ENCODE measurements around the gene NR6A1.

The NR6A1 gene

DNA sequence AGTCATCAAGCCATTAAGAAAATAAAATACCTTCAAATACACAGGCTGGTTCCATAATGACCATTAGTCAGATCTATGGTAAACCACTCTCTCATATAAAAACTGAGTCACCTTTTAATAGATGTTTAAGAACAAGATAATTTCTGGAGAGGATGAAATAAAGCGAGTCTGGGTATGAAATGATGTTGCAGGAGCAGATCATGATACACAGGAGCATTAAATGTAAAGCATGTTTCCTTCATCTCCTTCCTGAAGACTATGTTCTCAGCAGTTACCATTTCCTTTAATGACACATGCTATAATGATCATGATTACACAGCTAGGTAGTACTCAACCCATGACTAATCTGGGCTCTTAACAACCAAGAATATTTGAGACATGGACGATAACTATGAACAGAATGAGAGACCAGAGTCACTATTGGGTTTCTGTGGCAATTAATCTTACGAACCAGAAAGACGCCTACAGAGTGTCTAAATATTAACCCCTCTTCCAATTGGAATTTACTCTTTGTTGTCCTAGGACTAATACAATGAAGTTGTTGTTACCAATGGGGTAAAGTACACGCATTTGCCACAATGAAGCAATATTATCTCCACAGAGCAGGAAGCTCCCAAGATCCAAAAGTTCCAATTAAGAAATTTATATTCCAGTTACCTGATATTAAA is 105.6 kb downstream of the NR6A1 start:
- FAIRE-seq (no peak), DNase-seq (ENCODE audit: insufficient read length, low spot score) (no peak)

DNA sequence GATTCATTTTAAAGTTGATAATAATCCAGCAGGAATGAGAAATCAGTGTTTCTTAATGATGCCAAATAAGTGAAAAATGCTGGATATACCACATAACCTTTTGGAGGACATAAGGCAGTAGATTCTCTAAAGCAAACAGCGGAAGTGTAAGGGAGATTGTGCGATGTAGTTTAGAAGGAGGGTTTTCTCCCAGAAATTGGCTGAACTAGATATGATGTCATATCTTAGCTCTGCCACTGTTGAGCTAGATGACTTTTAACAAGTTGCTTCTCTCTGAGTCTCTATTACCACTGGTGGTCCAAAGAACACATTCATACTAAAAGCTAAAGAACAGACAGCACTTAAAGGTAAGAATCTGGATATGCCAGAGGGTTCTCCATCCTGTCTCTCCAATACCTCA is 107.0 kb downstream of the NR6A1 start:
- FAIRE-seq (no peak), DNase-seq (ENCODE audit: insufficient read length, low spot score) (no peak)

DNA sequence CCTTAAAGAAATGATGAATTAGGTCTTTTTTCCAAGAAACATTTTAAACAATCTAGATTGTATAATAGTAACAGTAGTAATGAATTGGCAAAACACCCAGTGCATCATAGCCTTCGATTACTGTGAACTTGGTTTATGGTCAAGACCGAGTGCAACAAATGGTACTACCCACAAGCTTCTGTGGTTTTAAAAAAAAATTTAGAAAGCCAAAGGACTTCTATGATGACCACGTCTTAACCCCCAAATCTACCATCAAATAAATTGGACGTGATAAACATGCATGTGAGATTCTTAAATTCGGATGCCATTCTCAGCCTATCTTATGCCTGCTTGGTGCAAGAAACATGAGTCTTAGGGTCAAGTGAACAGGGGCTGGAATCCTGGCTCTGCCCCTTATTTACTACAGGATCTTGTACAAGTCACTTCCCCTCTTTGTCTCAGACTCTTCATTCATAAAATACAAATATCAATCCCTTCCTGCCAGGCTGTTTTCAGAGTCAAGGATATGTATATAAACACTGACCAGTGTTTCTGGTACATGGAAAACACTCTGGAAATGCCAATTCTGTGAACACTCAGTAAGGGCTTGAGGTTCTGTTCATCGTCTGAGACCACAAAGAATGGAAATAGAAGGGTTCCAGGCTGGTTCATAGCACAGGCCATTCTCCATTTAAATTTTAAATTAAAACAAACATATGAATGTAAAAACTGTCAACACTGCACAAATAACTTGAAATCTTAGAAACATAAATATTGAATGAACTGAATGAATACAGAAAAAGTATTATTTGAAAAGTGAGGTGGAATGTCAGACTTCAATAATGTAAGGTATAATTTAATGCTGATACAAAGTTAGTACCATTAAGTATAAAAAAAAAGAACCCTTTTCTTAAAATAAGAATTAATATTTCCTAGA is 107.8 kb downstream of the NR6A1 start:
- DNase-seq (ENCODE audit: insufficient read length, low spot score) (no peak), FAIRE-seq (no peak)

DNA sequence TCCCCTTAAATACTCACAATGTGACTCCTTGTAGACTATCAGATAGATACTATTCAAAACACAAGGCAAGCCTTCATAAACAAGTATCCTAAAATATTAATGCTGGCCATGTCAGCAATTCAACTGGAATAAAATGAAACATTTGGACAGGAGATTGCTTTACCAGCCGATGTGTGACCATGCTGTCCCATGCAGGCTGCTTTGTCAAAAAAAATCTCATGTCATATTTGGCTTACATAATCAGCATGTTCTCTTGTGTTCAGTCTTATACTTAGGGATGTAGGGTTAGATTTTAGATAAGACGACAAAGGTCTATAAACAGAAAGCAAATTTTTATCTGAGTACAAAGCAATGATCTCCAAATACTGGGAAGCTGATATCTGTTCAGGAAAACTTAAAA is 108.5 kb downstream of the NR6A1 start:
- FAIRE-seq (no peak), DNase-seq (ENCODE audit: insufficient read length, low spot score) (no peak)

DNA sequence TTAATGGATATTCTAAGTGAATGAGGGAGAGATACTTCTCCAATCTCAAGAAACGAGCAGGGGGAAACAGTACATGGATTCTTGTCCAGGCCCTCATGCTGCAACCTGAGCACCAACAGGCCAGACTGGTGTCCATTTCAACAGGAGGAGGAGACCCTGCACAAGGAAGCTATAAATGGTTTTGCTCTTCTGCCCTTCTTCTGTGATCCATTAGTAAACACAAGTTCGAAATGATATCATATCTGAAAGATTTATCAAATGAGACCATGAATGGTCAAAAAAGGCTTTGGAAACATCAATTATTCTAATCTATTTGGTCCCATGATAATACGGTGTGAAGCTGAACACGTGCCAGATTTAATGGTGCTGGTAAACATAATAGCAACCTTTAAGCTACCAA is 109.8 kb downstream of the NR6A1 start:
- no peak for DNase-seq (ENCODE audit: insufficient read length, low spot score)
- FAIRE-seq, result no peak

DNA sequence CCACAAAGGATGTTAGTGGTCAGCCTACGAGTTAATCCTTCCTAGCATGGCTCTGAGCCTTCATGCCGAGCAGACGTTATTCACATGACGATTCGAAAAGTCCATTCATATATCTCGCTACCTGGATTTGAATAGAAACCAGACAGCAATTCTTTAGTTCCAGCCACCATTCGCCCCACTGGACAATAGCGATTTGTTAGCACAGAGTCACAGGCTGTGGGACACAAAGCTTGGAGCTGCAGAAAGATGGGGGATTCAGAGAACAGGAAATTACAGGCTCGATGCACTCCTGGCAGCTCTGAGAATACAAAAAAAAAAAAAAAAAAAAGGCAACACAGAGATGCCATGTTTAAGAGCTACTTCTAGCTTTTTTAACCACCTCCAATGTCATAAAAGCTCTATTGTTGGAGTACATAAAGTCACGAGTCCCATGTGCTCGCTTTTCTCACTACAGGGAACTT is 110.7 kb downstream of the NR6A1 start:
- DNase-seq (ENCODE audit: insufficient read length, low spot score), result no peak
- no peak for FAIRE-seq

DNA sequence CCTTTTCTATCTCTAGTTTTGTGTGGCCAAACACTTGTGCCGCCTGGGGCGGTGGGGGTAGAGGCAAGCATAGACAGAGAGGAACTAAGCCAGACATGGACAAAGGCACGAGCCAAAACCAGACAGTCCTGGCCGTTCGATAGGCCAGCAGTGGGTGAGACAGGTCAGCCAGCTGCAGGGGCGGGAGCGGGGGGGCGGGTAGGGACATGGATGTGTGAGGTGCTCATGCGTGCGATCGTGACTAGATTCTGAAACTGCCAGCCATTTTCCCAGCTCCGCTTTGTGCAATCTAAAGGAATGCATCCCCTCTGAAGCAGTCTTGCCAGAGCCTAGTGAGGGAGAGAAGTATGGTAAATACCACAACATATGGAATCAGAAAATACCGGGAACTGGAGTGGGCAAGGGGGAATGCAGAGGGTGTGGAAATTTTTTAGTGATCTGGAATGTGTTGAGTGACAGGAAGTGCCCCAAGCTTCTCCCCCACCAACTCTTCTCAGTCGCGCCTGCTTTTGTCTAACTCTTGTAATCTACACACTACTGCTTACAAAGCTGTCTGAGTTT is 111.9 kb downstream of the NR6A1 start:
- FAIRE-seq (peak; percentile 77), DNase-seq (ENCODE audit: insufficient read length, low spot score) (peak; percentile 63)

DNA sequence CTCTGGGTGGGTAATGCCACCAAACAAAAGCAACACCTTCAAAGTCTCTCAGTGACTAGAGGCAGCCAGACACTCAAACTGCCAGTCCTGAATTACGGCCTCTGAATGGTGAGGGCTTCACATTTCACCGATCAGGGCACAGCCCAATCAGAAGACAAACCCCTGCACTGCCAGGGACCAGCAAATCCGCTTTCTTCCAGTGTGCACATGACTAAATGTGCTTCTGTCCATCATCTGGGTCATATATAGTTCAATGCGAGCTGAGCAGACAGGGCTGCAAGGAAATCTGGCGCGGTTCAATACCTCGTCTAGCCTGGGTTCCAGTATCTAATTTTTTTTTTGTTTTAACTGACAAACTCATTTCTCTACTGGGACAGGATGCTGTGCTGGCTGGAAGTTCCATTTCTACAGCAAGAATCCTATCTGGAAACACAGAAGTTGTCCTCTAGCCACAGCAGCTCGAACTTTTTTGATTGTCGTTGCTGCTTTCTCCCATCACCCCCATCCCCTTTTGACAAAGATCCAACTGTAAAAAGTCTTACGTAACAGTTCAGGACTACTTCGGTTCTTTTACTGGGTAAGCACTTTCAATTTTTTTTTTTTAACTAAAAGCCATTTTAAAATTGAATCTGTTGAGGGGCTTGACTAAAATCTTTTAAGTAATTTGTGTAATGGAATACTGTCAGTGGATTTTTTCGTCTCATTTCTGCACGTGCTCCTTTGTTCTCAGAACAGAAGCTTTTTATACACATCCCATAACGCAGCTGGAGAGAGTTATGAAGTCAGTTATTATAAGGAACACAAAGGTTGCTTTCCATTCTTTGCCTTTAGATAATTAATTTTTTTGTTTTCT is 112.7 kb downstream of the NR6A1 start:
- FAIRE-seq, result peak; percentile 66

DNA sequence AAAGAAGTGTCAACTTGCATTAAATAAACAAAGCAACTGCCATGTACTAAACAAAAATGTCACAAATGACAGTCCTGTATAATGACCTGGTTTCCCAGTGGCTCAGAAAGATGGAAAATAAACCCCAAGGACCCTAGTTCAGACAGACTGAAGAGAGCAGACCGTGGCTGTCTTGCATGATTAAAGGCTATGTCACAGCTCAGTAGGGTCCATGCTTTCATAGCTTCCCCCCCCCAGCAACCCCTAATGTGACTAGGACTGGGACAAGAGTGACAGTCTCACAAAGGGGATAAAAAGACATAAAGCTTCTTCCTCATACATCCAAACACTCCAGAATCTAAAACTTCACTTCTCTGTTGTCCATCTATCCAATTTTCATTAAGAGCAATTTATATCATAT is 113.6 kb downstream of the NR6A1 start:
- FAIRE-seq, result no peak
- no peak for DNase-seq (ENCODE audit: insufficient read length, low spot score)

More for the DNA sequence above, 112.7 kb downstream of the NR6A1 start:
- peak; percentile 86 for DNase-seq (ENCODE audit: insufficient read length, low spot score)

DNA sequence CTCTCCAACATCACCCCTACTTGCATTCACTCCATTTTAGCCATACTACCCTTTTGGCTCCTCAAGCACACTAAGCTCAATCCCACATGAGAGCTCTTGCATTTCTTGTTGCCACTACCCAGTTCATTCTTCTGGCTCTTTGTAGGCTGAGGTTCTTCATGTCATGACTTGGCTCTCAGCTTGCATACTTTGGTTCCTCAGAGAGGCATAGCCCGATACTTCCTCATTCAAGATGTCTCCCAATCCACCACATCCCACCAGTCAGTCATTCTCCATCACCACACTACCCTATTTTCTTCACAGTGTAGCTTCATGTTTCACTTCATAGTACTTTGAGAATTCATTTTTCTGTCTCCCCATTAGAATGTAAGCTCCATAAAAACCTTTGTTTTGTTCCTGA is 116.7 kb downstream of the NR6A1 start:
- FAIRE-seq (no peak), DNase-seq (ENCODE audit: insufficient read length, low spot score) (no peak)

DNA sequence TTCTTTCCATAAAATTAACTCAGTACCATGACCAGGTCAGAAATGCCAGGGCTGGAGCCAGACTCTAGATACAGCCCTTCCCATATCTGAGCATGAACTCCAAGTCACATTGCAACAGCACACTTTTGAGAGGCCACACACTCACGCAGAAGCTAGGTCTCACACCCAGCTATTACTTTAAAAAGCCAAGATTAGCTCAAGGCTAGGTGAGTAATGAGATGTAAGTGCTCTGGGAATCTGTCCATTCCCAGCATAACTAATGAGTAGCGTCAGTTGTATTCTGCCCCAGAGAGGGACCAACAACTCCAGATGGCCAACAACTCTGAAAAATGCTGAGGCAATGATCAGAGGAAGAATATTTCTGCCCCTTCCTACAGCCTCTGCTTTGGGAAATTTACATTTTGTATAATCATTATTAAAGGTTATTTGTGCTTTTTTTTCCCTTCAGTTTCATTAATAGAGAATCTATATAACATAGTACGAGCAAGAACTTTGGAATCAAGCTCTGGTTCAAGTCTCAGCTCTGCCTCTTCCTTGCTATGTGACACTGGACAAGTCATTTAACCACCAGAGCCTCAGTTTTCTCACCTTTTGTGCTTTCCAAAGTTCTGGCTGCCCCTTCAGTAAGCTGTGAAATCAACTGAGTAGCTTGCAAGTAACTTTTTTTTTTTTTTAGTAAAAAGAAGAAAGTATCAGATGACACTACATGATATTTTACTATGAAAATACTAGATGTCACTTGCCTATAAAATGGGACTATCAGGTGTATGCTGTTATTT is 118.3 kb downstream of the NR6A1 start:
- peak; percentile 44 for FAIRE-seq
- peak; percentile 61 for DNase-seq (ENCODE audit: insufficient read length, low spot score)

DNA sequence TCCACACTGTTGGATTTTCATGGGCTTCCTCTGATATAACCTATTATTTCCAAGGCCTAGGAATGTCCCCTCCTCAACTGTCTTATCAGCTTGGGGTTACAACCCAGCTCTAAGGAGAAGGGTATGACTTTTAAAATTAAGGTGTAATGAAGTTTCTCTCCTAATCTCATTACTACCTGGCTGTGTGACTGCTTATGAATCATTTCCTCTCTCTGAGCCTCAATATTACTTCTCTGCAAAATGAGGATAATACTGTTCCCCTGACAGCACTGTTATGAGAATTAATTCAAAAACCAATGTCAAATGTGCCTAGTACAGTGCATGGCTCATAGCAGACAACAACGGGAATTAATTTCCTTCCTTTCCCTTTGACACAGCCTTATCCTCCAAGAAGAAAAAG is 118.9 kb downstream of the NR6A1 start:
- FAIRE-seq, result no peak
- no peak for DNase-seq (ENCODE audit: insufficient read length, low spot score)

DNA sequence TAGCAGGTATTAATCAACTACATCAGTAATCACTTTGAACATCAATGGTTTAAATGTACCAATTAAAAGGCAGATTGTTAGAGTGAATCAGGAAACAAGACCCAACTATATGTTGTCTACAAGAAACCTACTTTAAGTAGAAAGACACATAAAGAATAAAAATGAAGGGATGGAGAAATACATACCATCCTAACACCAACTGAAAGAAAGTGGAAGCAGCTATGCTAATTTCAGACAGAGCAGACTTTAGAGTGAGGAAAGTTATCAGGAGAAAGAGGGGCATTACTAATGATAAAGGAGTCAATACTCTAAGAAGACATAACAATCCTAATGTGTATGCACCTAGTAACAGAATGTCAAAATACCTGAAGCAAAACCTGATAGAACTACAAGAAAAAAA is 125.8 kb downstream of the NR6A1 start:
- DNase-seq (ENCODE audit: insufficient read length, low spot score), result no peak
- FAIRE-seq, result no peak

DNA sequence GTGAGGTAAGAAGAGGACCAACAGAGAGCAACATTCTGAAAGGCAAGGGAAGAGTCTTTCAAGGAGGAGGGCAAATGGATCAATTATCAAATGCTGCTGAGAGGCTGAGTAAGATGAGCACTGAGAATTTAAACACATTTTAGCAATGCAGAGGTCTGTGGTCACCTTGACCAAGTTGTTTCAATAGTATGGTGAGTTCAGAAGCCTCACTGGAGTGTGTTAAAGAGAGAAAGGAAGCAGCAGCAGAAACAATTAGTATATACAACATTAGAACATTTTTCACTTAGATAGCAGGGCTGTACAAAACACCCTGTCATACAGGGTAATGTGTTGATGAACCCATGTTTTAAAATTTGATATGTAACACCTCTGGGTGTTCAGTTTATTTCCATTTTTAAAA is 131.5 kb downstream of the NR6A1 start:
- DNase-seq (ENCODE audit: insufficient read length, low spot score) (no peak), FAIRE-seq (no peak)

DNA sequence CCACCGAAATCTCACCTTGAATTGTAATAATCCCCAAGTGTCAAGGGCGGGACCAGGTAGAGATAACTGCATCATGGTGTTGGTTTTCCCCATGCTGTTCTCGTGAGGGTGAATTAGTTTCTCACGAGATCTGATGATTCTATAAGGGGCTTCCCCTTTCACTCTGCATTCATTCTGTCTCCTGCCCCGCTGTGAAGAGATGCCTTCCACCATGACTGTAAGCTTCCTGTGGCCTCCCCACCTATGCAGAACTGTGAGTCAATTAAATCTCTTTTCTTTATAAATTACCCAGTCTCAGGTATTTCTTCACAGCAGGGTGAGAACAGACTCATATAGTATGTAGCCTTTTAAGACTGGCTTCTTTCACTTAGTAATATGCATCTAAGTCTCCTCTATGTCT is 135.8 kb downstream of the NR6A1 start:
- FAIRE-seq (no peak), DNase-seq (ENCODE audit: insufficient read length, low spot score) (no peak)

DNA sequence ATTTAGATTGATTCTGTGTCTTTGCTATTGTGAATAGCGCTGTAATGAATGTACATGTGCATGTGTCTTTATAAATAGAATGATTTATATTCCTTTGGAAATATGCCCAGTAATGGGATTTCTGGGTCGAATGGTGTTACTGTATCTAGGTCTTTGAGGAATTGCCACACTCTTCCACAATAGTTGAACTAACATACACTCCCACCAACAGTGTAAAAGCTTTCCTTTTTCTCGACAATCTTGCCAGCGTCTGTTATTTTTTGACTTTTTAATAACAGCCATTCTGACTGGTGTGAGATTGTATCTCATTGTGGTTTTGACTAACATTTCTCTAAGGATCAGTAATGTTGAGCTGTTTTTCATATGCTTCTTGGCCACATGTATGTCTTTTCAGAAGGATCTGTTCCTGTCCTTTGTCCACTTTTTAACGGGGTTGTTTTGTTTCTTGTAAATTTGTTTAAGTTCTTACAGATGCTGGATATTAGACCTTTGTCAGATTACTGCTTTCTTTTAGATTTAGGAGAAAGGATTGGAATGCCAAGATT is 139.0 kb downstream of the NR6A1 start:
- DNase-seq (ENCODE audit: insufficient read length, low spot score), result no peak

DNA sequence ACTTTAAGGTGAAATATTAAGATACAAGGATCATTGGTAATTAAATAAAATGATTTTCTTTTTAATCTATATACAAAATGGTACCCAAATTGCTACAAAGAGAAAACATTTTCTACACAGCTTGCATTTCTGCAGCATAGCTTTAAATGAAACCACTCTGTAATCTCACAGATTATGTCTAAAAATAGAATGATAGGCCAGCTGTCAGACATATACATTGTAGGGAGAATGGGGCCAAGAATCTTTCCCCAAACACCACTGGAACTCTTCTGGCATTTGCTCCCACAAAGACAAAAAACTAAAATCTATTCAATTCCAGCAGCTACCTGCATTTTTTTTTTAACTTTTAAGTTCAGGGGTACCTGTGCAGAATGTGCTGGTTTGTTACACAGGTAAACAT is 139.8 kb downstream of the NR6A1 start:
- FAIRE-seq, result no peak

More for the DNA sequence above, 139.0 kb downstream of the NR6A1 start:
- FAIRE-seq, result no peak

DNA sequence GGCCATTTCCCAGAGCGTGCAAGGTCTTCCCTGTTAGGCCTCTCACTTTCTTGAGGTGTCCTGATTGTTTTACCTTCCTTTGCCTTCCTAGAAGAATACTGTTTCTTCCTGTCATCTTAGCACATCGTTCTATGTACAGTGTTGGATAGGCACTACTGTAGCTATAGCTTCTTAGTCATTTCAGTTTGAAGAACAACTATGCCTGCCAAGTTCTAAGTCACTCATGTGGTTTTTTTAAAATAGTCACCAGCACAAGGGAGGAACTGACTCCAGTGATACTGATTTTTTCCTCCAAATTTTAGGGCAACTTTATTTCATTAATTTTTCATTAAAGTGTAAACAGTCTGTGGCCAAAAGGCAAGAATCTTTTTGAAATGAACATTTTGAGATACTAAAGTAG is 141.5 kb downstream of the NR6A1 start:
- FAIRE-seq (no peak), DNase-seq (ENCODE audit: insufficient read length, low spot score) (no peak)

More for the DNA sequence above, 139.8 kb downstream of the NR6A1 start:
- DNase-seq (ENCODE audit: insufficient read length, low spot score), result no peak

DNA sequence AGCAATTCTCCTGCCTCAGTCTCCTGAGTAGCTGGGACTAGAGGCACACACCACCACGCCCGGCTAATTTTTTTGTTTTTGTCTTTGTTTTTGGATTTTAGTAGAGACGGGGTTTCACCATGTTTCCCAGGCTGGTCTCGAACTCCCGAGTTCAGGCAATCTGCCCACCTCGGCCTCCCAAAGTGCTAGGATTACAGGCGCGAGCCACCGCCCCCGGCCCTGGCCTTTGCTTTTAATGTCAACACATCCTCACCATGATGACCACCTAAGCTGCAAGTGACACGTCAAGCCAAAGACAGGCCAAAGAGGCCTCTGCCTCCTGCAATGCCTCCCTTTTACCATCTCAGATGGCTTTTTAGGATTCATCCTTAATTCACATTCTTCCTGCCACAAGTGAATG is 142.4 kb downstream of the NR6A1 start:
- FAIRE-seq, result no peak

DNA sequence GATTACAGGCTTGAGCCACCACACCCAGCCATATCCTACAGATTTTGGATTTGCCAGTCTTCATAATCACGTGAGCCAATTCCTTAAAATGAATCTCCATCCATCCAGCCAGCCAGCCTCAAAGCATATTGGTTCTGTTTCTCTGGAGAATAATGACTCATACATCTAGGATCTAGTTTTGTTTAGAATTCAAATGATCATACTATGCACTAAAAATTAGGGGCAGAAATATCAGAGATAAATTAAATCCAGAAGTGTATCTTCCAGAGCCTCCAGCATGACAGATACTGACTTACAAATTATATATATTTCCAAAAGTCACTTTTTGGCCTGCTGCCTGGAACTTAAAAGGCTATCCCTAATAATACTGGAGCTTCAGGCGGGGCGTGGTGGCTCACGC is 144.8 kb downstream of the NR6A1 start:
- DNase-seq (ENCODE audit: insufficient read length, low spot score) (no peak), FAIRE-seq (no peak)

More for the DNA sequence above, 142.4 kb downstream of the NR6A1 start:
- no peak for DNase-seq (ENCODE audit: insufficient read length, low spot score)

Measured in HTR-8/SVneo (cell line).